Measurements from ENCODE around the gene FOXO3. TPM values are rescaled to one million over a fixed set of nuclear protein-coding genes. Genes with fewer than 3 reads are reported as not detected.

FOXO3 gene
- total and polyA plus RNA-seq, 2 donors (not counting 3 experiments of a cell fraction or from before 2014, with no cell fraction given) = 14.4 to 16.9 TPM

- intact Hi-C loops (cut with micrococcal nuclease) (loop anchor here (5.0 kb wide), 1 partner anchor 517 kb away; no protein-coding TSS in a partner anchor), dilution Hi-C loops (cut with MboI; ENCODE audit: extremely low pct_ligation_motif_present, low sequenced_read_pairs) (no loop called here)
- Histone ChIP-seq H3K27me3 (ENCODE audit: control insufficient read depth in 2 of 2, insufficient read depth in 2 of 2, low read length in 2 of 2) (peaks cover 3 to 4% of the 10 kb centered on the region in 2 experiments), H3K4me3 (replicated peaks in 1 of 3; ENCODE audit: insufficient read depth in 1 of 3, low read depth in 1 of 3, low read length in 3 of 3) (no peak overlapping the region), H3K79me2 (ENCODE audit: control insufficient read depth, insufficient read depth, low read length) (no peaks in the 10 kb centered on the region), H2AFZ (ENCODE audit: low read depth, low read length) (no peak overlapping the region), H3K27ac (ENCODE audit: insufficient read depth, low read depth, low read length) (no peak overlapping the region), H3K9me3 (replicated peaks; ENCODE audit: control insufficient read depth, insufficient read depth, low read length) (no peaks in the 10 kb centered on the region), H3K9me1 (replicated peaks; ENCODE audit: control insufficient read depth, extremely low read depth, insufficient read depth, low read length) (no peaks in the 10 kb centered on the region), H3K36me3 (ENCODE audit: control insufficient read depth in 2 of 2, extremely low read depth in 1 of 2, insufficient read depth in 2 of 2, low read length in 2 of 2) (no peaks in the 10 kb centered on the region), H3K9ac (replicated peaks; ENCODE audit: extremely low read depth, insufficient read depth, low read length) (no peak overlapping the region), H3K4me2 (ENCODE audit: insufficient read depth, low read length) (no peak overlapping the region), H3K4me1 (ENCODE audit: control insufficient read depth, extremely low read depth, insufficient read depth, low read length) (peaks cover 5% of the 10 kb centered on the region), H4K20me1 (replicated peaks; ENCODE audit: control insufficient read depth, extremely low read depth, insufficient read depth, low read length) (no peaks in the 10 kb centered on the region)
- no TSS peak for BruUV-seq (replicated peaks)
- ChIA-PET CTCF (interaction anchor here (1.0 to 6.9 kb wide), 5 partner anchors 14 to 518 kb away, joined by 3 to 38 read pairs (median 4); no protein-coding TSS in a partner anchor), POLR2A (no interaction called here)
- DNase-seq (ENCODE audit: low read depth, low spot score) (no peak), FAIRE-seq (no peak)
- TF ChIP-seq FOS (IDR thresholded peaks at IDR 0.05; ENCODE audit: borderline replicate concordance, insufficient read depth, low read length) (no peak), MAX (IDR thresholded peaks at IDR 0.05; ENCODE audit: insufficient read depth, insufficient read length) (no peak), EZH2 (IDR thresholded peaks at IDR 0.05; ENCODE audit: borderline replicate concordance, low read depth, low read length, severe bottlenecking) (no peak), CTCF (IDR thresholded peaks at IDR 0.05; ENCODE audit: extremely low read depth in 1 of 2, insufficient read depth in 1 of 2, low read depth in 1 of 2, low read length in 2 of 2) (no peak), MYC (IDR thresholded peaks at IDR 0.05; ENCODE audit: low read depth, low read length) (no peak), JUN (IDR thresholded peaks at IDR 0.05; ENCODE audit: borderline replicate concordance, insufficient read depth, insufficient read length, low read depth) (no peak), GATA2 (IDR thresholded peaks at IDR 0.05; ENCODE audit: insufficient read depth, insufficient read length, low read depth, low read length) (no peak), POLR2A (IDR thresholded peaks at IDR 0.05; ENCODE audit: low read depth, low read length) (no peak), POLR2AphosphoS5 (IDR thresholded peaks at IDR 0.05; ENCODE audit: insufficient read depth, low read depth, low read length) (no peak)
Observed at GRCh38 chr6:108555399-108556052, 5.2 kb upstream of the FOXO3 start.
